Left cardiac atrium (tissue), 4 donors: Measurements from ENCODE around the gene KIF5A. TPM values are rescaled to one million over a fixed set of nuclear protein-coding genes. Genes with fewer than 3 reads are reported as not detected.

ENCODE experiments used
- ATAC-seq, 2 donors: fragments of 200-7000 bp; cut with Tn5 transposase; one replicate each; pipeline ENCODE4 v1.9.1; 2020; ENCODE audit warnings: mild to moderate bottlenecking in 2 of 2, moderate library complexity in 2 of 2
- DNase-seq: peaks from one replicate; pipeline ENCODE4 v3.0.0-alpha.2; 2020
- intact Hi-C, 2 donors: fragments of 100-400 bp; cut with DNase I; formaldehyde crosslinking; loops; one replicate each; pipeline versions ENCODE4 v1.14.1 to v1.15.1; 2022 to 2023
- total RNA-seq, 2 donors: library from RNA; stranded (reverse); fragmentation: NEBNext Ultra II Directional; extraction: Animal tissue kit (Norgen Biotek cat#: 25700); gene quantifications; one replicate each; pipeline ENCODE4 v1.2.1, GENCODE V29; 2021
- donor health status: DM: no; HTN: yes; CAD: no.
- donor health status: DM: no; HTN: yes; CAD: no; lungs with severe emphysema.
- donor health status: DM: yes; HTN: yes; CAD: no.
- donor health status: Dilated cardiomyopathy.

The KIF5A gene
- total RNA-seq, 2 donors from 2014 or later: 0.10 to 0.18 TPM

DNA sequence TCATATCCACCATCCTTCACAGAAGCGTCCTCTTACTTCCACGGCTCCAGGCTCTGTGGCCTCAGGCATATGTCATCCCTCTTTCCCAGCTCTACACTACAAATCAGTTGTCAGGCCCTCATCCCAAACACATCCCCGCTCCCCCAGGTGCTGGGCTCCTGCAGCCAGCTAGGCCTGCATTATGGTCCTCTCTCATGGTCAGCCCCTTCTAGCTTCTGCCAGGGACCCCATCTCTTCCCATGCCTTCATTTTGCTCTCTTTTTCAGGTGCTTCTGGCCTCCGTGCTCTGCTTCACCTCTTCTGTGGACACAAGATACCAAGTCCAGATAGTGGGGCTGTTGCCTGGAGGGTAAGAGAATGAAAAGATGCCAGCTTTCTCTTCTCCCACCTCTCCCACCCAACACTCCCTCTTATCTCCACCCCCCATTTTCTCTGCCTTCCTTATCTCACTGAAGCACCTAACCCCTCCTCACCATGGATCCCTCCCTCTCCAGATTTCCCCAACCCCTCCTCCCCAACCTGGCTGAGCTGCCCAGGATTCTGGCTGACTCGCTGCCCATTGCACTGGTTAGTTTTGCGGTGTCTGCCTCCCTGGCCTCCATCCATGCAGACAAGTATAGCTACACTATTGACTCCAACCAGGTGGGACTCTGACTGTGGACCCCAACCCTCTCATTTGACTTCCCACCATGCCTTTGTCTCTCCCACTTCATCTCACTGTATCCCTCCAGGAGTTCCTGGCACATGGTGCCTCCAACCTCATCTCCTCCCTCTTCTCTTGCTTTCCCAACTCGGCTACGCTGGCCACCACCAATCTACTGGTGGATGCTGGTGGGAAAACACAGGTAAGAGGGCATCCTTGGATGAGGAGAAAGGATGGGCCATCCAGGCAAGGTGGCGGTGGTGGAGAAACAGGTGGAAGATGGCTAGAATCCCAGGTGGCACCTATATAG, 72.7 kb downstream of the KIF5A start:
- no peak for DNase-seq
- ATAC-seq: no peak
- intact Hi-C loops: loop anchor here in 1 of 2 donors (2.0 kb wide), 1 partner anchor 40 kb away; no protein-coding TSS in a partner anchor

DNA sequence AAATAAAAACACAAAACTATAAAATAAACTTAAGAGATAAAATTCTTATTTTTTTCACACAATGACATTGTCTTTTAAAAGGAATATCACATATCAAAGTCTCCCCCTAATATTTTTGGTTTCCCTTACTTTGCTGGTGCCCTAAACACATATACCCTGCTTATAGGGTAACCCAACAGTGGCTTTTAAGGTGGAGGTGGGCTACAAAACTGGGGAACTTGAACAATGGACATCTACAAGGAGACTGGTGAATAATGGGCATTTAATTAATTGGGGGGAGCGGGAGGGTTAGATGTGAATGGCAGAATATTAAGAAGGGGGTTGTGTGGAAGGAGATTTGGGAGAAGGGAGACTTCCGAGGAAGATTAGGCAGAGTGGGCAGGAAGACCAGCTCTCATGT, 73.5 kb downstream of the KIF5A start:
- no peak for DNase-seq
- ATAC-seq: no peak
- intact Hi-C loops: loop anchor here in 1 of 2 donors (2.0 kb wide), 1 partner anchor 41 kb away; no protein-coding TSS in a partner anchor

DNA sequence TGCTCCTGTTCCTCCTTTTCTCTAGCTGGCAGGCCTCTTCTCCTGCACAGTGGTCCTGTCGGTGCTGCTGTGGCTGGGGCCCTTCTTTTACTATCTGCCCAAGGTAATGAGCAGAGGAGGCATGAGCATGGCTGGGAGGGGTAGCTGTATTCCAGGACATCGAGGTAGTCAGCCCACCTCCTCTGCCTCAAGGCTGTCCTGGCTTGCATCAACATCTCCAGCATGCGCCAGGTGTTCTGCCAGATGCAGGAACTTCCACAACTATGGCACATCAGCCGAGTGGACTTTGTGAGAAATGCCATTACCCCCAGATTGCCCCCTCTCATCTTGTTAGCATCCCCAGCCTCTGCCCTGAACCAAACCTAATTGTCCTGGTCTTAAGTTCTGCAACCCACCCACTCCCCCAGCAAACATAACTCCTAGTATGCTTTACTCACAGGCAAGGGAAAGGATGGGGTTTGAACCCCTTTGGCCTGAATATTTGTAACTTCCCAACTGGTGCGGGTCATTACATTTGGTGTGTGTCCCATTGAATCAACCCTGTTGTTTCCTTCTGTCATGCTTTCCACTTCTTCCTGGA, 74.1 kb downstream of the KIF5A start:
- no peak for ATAC-seq
- intact Hi-C loops: loop anchor here in 1 of 2 donors (2.0 kb wide), 1 partner anchor 41 kb away; no protein-coding TSS in a partner anchor
- DNase-seq: no peak

DNA sequence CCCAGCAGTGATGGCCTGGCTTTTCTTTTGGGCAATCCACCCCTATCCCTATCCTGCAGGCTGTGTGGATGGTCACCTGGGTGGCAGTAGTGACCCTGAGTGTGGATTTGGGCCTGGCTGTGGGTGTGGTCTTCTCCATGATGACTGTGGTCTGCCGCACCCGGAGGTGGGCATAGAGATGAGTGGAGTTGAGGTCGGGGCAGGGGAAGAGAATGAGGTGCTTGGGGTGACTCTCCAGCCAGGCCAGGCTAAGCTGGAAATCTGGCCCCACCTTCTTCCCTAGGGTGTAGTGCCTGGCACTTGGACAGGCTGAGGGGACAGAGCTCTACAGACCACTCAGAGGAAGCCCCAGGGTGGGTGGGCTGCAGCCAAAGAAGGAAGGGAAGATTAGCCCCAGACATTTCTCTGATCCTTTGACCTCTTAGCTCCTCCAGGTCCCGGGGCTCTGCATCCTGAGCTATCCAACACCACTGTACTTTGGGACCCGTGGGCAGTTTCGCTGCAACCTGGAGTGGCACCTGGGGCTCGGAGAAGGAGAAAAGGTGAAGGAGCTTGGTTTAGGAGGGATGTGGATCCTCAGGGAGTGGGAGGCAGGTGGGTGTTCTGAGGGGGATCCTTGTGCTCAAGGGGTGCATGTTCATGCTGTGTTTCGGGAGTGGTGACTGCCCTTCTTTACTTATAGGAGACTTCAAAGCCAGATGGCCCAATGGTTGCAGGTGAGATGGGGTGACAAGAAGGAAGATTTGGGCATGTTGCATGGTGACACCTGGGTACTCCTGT, 74.8 kb downstream of the KIF5A start:
- ATAC-seq (no peak), DNase-seq (no peak)
- intact Hi-C loops: no loop called here

DNA sequence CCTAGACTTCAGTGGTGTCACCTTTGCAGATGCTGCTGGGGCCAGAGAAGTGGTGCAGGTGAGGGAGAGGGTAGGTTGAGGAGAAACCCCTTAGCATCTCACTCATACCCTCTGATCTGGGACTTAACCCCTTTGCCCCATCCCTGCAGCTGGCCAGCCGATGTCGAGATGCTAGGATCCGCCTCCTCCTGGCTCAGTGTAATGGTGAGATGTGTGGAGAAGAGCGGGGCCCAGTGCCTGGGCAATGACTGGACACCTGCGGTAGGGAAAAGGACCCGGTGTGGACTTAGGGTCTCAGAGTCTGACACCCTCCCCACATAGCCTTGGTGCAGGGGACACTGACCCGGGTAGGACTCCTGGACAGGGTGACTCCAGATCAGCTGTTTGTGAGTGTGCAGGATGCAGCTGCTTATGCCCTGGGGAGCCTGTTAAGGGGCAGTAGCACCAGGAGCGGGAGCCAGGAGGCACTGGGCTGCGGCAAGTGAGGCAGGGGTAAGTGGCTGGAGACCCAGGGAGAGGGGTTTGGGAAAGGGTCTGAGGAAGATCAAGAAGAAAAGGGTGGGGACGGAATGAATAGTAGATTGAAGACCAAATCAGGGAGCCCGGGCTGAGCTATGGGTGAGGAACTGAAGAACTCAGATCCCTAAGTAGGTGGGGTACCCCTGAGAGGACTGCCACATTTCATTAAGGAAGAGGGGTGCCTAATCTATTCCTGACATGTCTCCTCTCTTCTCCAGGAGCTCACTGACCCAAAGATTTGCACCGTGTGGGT, 75.6 kb downstream of the KIF5A start:
- intact Hi-C loops: no loop called here
- DNase-seq (no peak), ATAC-seq (no peak)

DNA sequence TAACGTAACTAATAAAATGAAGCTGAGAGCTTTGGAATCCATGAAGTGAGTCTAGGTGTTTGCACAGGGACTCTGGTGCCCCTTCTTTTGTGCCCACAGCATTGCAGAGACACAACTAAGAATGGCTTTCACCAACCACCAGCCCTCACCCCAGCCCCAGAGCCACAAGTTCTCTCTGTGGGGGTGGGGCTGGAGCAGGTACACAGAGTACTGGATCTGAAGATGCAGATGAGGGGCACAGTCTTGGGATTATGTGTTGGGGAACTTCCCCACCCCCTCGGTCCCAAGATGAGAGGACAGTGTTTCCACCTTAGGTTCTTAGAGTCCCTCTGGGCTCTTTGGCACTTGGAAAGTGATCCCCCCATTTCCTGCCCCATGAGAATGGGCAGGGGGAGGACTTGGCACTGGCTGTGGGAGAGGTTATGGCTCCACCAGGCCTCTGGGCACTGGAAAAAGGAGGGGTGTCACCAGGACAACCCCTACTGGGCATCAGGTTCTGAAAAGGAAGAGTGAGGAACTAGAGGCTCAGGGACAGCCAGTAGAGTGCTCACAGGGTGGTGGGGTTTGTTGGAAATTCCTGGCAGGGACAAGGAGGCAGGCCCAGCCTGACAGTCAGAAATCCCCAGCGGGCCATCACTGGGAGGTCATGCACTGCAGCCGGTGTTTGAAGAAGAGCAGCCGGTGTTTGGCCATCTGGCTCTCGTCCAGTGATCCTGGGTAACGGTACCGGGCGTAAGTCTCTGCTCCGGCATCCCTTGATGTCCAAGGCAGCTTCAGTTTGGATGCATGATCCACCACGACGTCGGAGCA, 76.5 kb downstream of the KIF5A start:
- ATAC-seq (no peak), DNase-seq (no peak)
- intact Hi-C loops: no loop called here

DNA sequence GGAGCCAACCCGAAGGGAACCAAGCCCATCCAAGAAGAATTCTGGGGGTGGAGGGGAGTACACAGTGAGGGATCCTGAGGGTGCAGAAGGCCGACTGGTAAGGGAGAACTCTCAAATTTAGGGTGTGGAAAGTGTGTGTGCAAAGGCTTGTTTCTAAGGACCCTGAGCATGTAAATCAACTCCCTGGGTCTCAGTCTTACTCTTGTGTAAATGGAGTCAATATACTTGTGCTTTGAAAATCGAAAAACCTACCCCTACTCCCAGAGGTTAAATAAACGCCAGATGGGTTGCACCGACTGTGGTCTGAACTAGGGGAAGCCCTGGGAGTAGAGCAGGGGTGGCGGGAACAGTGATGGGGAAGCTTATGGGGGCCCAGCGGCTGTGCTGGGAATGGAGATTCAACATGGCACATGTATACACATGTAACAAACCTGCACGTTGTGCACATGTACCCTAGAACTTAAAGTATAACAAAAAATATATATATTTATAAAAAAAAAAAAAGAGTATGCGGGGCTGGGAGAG, 77.1 kb downstream of the KIF5A start:
- DNase-seq (no peak), ATAC-seq (no peak)
- intact Hi-C loops: no loop called here

DNA sequence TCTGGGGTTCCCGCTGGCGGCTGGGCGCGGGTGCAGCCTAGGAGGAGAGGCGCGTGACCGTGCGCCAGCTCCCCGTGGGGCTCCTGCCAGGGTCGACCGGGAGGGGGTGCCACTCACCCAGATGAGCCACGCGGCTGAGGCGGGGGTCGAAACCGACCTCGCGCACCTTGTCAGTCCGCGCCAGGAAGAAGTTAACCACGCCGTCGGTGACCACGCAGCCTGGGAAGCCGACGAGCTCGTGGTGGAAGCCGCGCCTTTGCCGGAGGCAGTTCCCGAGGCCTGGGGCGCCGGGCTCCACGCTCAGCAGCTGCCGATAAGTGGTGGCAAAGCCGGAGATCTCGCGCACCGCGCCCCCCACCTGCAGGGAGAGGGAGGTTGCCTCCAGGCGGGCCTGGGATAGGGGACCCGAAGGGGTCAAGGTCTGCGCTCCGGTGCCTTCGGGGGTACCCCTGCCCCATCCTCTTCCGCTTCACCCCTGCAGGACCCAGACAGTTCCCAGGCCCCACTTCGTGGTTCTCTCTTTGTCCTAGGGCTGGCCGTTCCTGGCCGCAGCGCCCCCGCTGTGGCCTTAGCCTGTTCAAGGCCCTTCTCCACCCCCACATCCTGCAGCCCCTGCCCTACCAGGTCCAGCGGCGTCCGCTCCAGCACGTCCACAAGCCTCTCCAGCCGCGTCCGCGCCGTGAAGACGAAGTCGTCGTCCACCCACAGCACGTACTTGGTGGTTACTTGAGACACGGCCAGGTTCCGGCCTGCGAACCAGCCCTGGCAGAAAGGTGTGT, 77.8 kb downstream of the KIF5A start:
- no peak for DNase-seq
- no peak for ATAC-seq
- intact Hi-C loops: no loop called here

DNA sequence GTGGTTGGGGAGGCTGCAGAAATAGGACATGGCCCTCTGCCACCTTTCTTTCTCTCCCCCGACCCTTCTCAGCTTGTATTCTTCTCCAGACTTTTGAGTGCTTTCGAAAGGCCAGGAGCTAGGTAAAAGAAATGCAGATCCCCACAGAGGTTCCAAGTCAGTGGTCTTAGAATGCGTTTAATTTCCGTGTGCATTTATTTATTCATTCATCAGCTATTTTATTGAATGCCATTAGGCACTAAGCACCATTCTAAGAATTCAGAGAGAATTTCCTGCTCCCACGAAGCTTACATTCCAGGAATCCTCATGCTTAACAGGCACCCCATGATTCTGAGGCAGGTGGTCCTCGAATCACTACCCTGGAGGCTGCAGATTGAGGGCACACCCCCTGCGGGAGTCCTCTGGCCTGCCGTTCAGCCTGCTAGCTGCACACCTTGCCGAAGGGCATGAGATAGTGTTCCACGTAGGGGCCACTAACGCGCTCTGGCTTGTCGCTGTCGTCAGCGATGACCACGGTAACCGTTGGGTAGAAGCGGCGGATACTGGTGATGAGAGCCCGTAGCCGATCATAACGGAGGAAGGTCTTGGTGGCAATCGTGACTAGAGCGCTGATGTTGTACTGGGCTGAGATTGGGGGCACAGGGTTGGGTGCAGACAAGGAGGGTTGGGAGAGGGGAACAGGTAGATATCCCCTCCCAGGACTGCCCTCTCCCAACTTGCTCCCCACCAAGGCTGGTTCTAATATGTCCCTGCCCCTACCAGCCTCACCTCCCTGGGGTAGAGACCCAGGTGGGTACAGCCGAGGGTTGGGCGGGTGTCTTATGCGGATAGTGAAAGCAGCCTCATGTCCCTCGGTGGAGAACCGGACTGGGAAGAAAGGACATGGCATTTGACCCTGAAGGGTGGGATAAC, 78.7 kb downstream of the KIF5A start:
- no peak for ATAC-seq
- no peak for DNase-seq
- intact Hi-C loops: no loop called here

DNA sequence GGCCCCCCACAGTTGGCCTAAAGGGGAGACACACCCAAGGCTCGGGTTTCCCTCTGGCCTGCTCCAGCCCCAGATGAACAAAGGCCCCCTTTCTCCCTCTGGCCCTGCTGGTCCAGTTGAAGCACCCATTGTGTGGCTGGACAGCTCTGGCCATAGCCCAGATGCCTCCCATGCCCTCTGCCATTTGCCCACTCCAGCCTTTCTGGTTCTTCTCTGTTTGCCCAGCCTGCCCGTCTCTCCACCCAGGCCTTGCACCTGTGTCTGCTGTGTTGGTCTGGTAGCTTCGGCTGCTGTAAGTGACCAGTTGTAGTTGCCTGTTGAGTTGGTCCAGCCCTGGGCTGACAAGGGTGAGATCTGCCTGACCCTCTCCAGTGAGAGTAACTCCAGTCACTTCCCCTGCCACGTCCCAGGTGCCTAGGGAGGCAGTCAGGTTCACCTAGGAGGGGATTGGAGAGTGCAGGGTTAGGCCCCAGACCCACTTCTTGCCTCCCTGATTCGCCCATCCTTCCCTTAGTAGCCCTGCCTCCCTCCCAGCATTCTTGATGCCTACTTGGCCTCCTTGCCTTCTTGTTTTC, 80.1 kb downstream of the KIF5A start:
- DNase-seq (no peak), ATAC-seq (no peak)
- intact Hi-C loops: loop anchor here in 1 of 2 donors (5.0 kb wide), 1 partner anchor 62 kb away; the partner anchor contains the start of gene OS9

DNA sequence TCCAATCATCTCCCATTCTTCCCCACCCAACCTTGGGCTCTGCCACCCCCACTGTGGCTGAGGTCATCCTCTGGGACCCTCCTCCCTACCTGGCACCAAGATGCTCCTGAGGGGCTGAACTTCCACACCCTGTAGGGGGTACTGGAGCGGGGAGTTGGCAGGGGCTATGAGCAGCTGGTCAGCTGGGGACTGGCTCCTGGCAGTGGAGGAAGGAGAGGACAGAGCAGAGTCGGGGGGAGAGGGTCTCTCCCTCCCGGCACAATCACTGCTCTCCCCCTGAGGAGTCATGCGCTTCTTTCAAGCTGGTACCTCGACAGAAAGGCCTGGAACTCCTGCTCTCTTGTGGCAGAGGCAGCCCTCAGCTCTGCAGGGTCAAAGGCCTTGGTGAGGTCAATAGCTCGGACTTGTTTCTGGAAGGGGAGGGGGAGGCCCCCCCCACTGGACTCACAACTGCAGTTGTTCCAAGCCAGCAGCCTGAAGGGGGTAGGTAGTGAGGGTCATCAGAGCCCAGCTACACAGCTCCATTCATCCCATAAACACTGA, 81.1 kb downstream of the KIF5A start:
- DNase-seq: no peak
- intact Hi-C loops: loop anchor here in 1 of 2 donors (5.0 kb wide), 1 partner anchor 61 kb away; the partner anchor contains the start of gene OS9
- no peak for ATAC-seq

DNA sequence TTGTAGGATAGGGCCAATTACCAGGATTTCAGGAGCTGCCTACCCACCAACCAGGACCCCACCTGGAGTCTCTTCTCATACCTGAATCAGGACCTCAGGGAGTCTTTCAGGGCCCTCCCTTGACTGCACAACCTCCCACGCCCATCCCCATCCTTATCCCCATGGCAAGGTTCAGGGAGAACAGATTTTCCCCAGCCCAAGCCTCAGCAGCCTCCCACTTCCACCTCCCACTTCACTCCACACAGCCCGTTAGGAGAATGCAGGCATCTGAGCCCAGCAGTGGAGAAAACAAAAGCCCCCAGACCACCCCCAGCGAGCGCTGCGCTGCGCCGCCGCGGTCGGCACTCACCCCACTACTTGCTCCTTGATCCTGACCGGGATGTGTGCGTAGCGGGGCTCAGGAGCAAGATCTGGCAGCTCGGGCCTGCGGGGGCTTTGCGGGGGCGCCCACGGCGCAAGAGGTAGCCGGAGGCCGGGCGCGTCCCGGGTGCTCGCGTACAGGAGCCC, 81.8 kb downstream of the KIF5A start:
- ATAC-seq (no peak), DNase-seq (no peak)
- intact Hi-C loops: loop anchor here in 1 of 2 donors (5.0 kb wide), 1 partner anchor 61 kb away; the partner anchor contains the start of gene OS9

DNA sequence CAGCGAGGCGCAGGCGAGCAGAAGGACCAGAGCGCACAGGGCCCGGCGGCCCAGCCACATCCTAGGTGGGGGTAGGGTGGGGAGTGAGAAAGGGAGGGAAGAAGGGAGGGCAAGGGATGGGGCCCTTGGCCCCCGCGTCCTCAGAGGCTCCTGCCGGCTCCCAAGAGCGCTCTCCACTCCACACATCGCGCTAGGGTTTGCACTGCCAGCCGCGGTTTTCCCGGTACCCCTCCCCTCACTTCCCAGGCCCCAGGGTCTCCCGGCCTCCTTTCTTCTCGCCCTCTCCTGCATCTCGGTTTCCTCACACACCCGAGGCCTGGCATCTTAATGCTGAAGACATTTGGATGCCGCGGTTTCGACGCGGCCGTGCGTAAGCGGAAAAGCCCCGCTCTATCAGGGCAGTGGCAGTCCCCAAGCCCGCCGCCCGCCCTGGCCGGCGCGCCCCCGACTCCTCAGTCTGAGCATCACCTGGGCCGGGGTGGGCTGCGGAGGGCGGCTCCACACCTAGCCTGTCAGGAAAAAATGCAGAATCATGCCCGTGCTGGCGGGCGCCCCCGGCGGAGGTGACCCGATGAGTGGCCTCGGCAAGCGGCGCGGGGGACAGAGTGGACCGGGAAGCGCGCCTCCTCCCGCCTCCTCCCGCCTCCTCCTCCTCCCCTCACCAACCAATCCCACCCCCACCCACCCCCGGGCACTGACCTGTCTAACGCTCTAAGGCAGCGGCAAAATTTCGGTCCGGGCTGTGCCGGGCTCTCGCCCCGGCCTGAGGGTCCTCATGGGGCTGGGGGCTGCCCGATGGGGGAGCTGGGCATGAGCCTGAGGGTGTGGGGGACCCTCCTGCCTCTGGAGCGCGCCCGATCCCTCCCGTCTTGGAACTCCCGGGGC, 82.5 kb downstream of the KIF5A start:
- ATAC-seq (peak; percentile 43 to 60), DNase-seq (no peak)
- intact Hi-C loops: loop anchor here in 1 of 2 donors (5.0 kb wide), 1 partner anchor 60 kb away; the partner anchor contains the start of gene OS9
